ENCODE data around the gene LLGL2.

DNA sequence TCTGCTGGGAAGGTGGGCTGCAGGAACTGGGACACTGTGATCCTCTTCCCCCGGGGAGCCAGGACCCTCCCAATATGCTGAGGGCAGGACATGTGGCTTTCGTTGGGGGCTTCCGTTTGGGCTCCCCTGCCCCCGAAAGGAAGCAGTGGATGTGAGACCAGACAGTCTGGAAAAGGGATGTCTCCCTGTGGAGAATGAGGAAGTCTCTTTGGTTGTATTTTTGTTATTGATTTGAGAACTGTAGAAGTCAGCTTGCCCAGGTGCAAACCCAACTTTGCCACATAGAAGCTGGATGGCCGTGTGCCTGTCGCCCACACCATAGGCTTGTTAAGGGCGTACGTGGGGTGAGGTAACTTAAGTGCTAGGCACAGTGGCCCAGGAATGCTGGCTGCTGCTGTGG is 18.8 kb downstream of the LLGL2 start:
- TF ChIP-seq, protein P1, sequence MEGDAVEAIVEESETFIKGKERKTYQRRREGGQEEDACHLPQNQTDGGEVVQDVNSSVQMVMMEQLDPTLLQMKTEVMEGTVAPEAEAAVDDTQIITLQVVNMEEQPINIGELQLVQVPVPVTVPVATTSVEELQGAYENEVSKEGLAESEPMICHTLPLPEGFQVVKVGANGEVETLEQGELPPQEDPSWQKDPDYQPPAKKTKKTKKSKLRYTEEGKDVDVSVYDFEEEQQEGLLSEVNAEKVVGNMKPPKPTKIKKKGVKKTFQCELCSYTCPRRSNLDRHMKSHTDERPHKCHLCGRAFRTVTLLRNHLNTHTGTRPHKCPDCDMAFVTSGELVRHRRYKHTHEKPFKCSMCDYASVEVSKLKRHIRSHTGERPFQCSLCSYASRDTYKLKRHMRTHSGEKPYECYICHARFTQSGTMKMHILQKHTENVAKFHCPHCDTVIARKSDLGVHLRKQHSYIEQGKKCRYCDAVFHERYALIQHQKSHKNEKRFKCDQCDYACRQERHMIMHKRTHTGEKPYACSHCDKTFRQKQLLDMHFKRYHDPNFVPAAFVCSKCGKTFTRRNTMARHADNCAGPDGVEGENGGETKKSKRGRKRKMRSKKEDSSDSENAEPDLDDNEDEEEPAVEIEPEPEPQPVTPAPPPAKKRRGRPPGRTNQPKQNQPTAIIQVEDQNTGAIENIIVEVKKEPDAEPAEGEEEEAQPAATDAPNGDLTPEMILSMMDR (IDR thresholded peaks at IDR 0.05; ENCODE audit: low read depth, low read length, poor library complexity, severe bottlenecking): no peak
- TF ChIP-seq EZH2phosphoT487 (IDR thresholded peaks at IDR 0.05; ENCODE audit: borderline replicate concordance, low read length): no peak
